ENCODE data around the gene RNF180.
"Not testable (repeated sequence)": the region's sequence is repeated elsewhere in the genome, so short reads cannot be mapped to it uniquely, and the experiment has no call there.

Gene RNF180

GRCh38 chr5:64384765-64385164 is 219.1 kb downstream of the RNF180 start:
- DNase-seq (ENCODE audit: low read depth, low spot score), result no peak

- DNase-seq (ENCODE audit: low read depth, low spot score), result no peak
These were observed 231.9 kb downstream of the RNF180 start for GRCh38 chr5:64397552-64397951.

- DNase-seq (ENCODE audit: low read depth, low spot score), result not testable (repeated sequence)
These were observed 233.1 kb downstream of the RNF180 start for GRCh38 chr5:64398735-64399134.

GRCh38 chr5:64407103-64407825 is 241.6 kb downstream of the RNF180 start:
- DNase-seq (ENCODE audit: low read depth, low spot score), result not testable (repeated sequence)

GRCh38 chr5:64417390-64417789 is 251.7 kb downstream of the RNF180 start:
- no peak for DNase-seq (ENCODE audit: low read depth, low spot score)

- DNase-seq (ENCODE audit: low read depth, low spot score), result no peak
These were observed 252.4 kb downstream of the RNF180 start for GRCh38 chr5:64418013-64418412.

All from iPS DF 19.7 (cell line).